ENCODE results near the gene TPRG1L. TPM values are rescaled to one million over a fixed set of nuclear protein-coding genes. Genes with fewer than 3 reads are reported as not detected.

Gene TPRG1L
- total RNA-seq, 1 experiment from 2014 or later: 21.9 TPM

- Mint-ChIP-seq H3K9me3 (ENCODE audit: unreplicated experiment) (no peaks in the 10 kb centered on the region), H3K27ac (ENCODE audit: low read depth, unreplicated experiment) (no peak within 1 kb of the TSS), H3K4me1 (ENCODE audit: insufficient read depth, unreplicated experiment) (peaks cover 7% of the 10 kb centered on the region), H3K36me3 (ENCODE audit: insufficient read depth, unreplicated experiment) (peaks cover 5% of the 10 kb centered on the region), H3K27me3 (ENCODE audit: insufficient read depth, unreplicated experiment) (no peaks in the 10 kb centered on the region), H3K4me3 (ENCODE audit: unreplicated experiment) (peak within 1 kb of the TSS; percentile 43)
- ChIA-PET CTCF (interaction anchor here (1.2 to 1.3 kb wide), 2 partner anchors 15 to 68 kb away, joined by 3 to 4 read pairs; no protein-coding TSS in a partner anchor), POLR2A (no interaction called here)
- DNase-seq (ENCODE audit: unreplicated experiment): no peak
- TF ChIP-seq CTCF (IDR thresholded peaks at IDR 0.05; ENCODE audit: unreplicated experiment): no peak
- no TSS peak for BruUV-seq (replicated peaks)
- intact Hi-C loops (cut with micrococcal nuclease): no loop called here
These were observed 27.2 kb downstream of the TPRG1L start, which contains the start of gene TP73 for GRCh38 chr1:3651930-3652547. Gene TP73 (plus strand): TSS chr1:3652516. CDS start chr1:3682366, 29,850 bp downstream.

- Mint-ChIP-seq H3K4me1 (ENCODE audit: insufficient read depth, unreplicated experiment) (peaks cover 7% of the 10 kb centered on the region), H3K27me3 (ENCODE audit: insufficient read depth, unreplicated experiment) (no peaks in the 10 kb centered on the region), H3K27ac (ENCODE audit: low read depth, unreplicated experiment) (no peak overlapping the region), H3K4me3 (ENCODE audit: unreplicated experiment) (no peak overlapping the region), H3K9me3 (ENCODE audit: unreplicated experiment) (no peaks in the 10 kb centered on the region), H3K36me3 (ENCODE audit: insufficient read depth, unreplicated experiment) (peaks cover 2% of the 10 kb centered on the region)
- no peak for DNase-seq (ENCODE audit: unreplicated experiment)
- ChIA-PET POLR2A (interaction anchor here (1.3 to 1.5 kb wide), 2 partner anchors 16 to 65 kb away, joined by 4 to 5 read pairs; no protein-coding TSS in a partner anchor), CTCF (interaction anchor here (0.5 to 3.2 kb wide), 8 partner anchors 11 to 206 kb away, joined by 3 to 12 read pairs (median 3); no protein-coding TSS in a partner anchor)
- intact Hi-C loops (cut with micrococcal nuclease): no loop called here
- no peak for TF ChIP-seq CTCF (IDR thresholded peaks at IDR 0.05; ENCODE audit: unreplicated experiment)
- no TSS peak for BruUV-seq (replicated peaks)
These were observed 27.9 kb downstream of the TPRG1L start for GRCh38 chr1:3652548-3653285.

- Mint-ChIP-seq H3K4me3 (ENCODE audit: unreplicated experiment) (no peak overlapping the region), H3K4me1 (ENCODE audit: insufficient read depth, unreplicated experiment) (peaks cover 2% of the 10 kb centered on the region), H3K9me3 (ENCODE audit: unreplicated experiment) (no peaks in the 10 kb centered on the region), H3K36me3 (ENCODE audit: insufficient read depth, unreplicated experiment) (no peaks in the 10 kb centered on the region), H3K27ac (ENCODE audit: low read depth, unreplicated experiment) (no peak overlapping the region), H3K27me3 (ENCODE audit: insufficient read depth, unreplicated experiment) (no peaks in the 10 kb centered on the region)
- ChIA-PET CTCF (interaction anchor here (0.6 to 3.2 kb wide), 5 partner anchors 28 to 205 kb away, joined by 3 to 12 read pairs (median 4); no protein-coding TSS in a partner anchor), POLR2A (interaction anchor here (0.8 to 1.5 kb wide), 3 partner anchors 16 to 64 kb away, joined by 3 to 5 read pairs (median 4); no protein-coding TSS in a partner anchor)
- DNase-seq (ENCODE audit: unreplicated experiment): no peak
- BruUV-seq (replicated peaks): no TSS peak
- intact Hi-C loops (cut with micrococcal nuclease): no loop called here
- TF ChIP-seq CTCF (IDR thresholded peaks at IDR 0.05; ENCODE audit: unreplicated experiment): no peak
These were observed 28.4 kb downstream of the TPRG1L start for GRCh38 chr1:3653286-3653618.

GRCh38 chr1:3654549-3655281 is 29.9 kb downstream of the TPRG1L start:
- no TSS peak for BruUV-seq (replicated peaks)
- CTCF ChIA-PET: interaction anchor here (0.7 to 3.2 kb wide), 3 partner anchors 8 to 69 kb away, joined by 3 to 12 read pairs (median 4); no protein-coding TSS in a partner anchor
- H3K4me1 Mint-ChIP-seq (ENCODE audit: insufficient read depth, unreplicated experiment): no peaks in the 10 kb centered on the region
- intact Hi-C loops (cut with micrococcal nuclease): no loop called here
- no peaks in the 10 kb centered on the region for H3K9me3 Mint-ChIP-seq (ENCODE audit: unreplicated experiment)
- no peaks in the 10 kb centered on the region for H3K27me3 Mint-ChIP-seq (ENCODE audit: insufficient read depth, unreplicated experiment)
- no peak for TF ChIP-seq CTCF (IDR thresholded peaks at IDR 0.05; ENCODE audit: unreplicated experiment)
- no peaks in the 10 kb centered on the region for H3K36me3 Mint-ChIP-seq (ENCODE audit: insufficient read depth, unreplicated experiment)
- no peak for DNase-seq (ENCODE audit: unreplicated experiment)
- POLR2A ChIA-PET: interaction anchor here (0.6 kb wide), 1 partner anchor 11 kb away, joined by 3 read pairs; no protein-coding TSS in a partner anchor
- H3K4me3 Mint-ChIP-seq (ENCODE audit: unreplicated experiment): no peak overlapping the region
- H3K27ac Mint-ChIP-seq (ENCODE audit: low read depth, unreplicated experiment): no peak overlapping the region

All from MCF 10A (cell line).